Osteocyte (in vitro differentiated cells): ENCODE results near the gene TNRC6B. TPM values are rescaled to one million over a fixed set of nuclear protein-coding genes. Genes with fewer than 3 reads are reported as not detected.

Experiments used
- DNase-seq: peaks from one replicate; pipeline ENCODE4 v3.0.0; 2021; ENCODE audit warnings: mixed read lengths; ENCODE audit not compliant: unreplicated experiment; ENCODE audit errors: extremely low spot score
- H3K27ac Mint-ChIP-seq: one replicate; pipeline ENCODE4 v1.8.0; 2021; ENCODE audit warnings: mild to moderate bottlenecking, mixed read lengths; ENCODE audit not compliant: unreplicated experiment
- H3K27me3 Mint-ChIP-seq: one replicate; pipeline ENCODE4 v1.8.0; 2021; ENCODE audit warnings: mixed read lengths; ENCODE audit not compliant: unreplicated experiment
- H3K36me3 Mint-ChIP-seq: one replicate; pipeline ENCODE4 v1.8.0; 2021; ENCODE audit warnings: mixed read lengths; ENCODE audit not compliant: unreplicated experiment
- H3K4me1 Mint-ChIP-seq: one replicate; pipeline ENCODE4 v1.8.0; 2021; ENCODE audit warnings: mixed read lengths; ENCODE audit not compliant: unreplicated experiment
- H3K4me3 Mint-ChIP-seq: one replicate; pipeline ENCODE4 v1.8.0; 2021; ENCODE audit warnings: mild to moderate bottlenecking, moderate library complexity, mixed read lengths; ENCODE audit not compliant: unreplicated experiment
- H3K9me3 Mint-ChIP-seq: one replicate; pipeline ENCODE4 v1.8.0; 2021; ENCODE audit warnings: mixed read lengths; ENCODE audit not compliant: unreplicated experiment
- total RNA-seq: library from RNA; stranded (reverse); gene quantifications from 2 replicates; pipeline ENCODE4 v1.2.1, GENCODE V29; 2021
- TF ChIP-seq, protein P1 (sequence below): fragments of 200-600 bp; sonication (generic); IDR thresholded peaks from 2 replicates; pipeline ENCODE4 v1.5.0; 2021; ENCODE audit warnings: antibody characterized with exemption, mild to moderate bottlenecking, moderate library complexity

TNRC6B gene
- total RNA-seq, 1 donor from 2014 or later: 47.4 TPM

DNA sequence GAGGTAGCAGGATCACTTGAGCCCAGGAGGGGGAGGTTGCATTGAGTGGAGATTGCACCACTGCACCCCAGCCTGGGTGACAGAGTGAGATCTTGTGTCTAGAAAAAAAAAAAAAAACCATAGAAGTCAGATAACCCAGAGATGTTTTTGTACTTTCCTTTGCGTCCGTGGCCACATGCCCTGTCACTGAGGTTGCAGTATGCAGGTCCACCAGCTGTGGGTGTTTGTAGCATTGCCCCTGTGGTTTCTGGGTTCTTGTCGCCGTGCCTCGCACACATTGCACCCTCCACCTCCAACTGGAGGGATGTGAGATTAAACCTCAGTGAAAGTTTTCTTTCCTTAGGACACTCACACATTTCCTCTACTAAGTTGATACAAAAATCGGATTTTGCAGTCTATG, 70.3 kb downstream of the TNRC6B start:
- H3K4me3 Mint-ChIP-seq: no peak overlapping the region
- no peak for DNase-seq

DNA sequence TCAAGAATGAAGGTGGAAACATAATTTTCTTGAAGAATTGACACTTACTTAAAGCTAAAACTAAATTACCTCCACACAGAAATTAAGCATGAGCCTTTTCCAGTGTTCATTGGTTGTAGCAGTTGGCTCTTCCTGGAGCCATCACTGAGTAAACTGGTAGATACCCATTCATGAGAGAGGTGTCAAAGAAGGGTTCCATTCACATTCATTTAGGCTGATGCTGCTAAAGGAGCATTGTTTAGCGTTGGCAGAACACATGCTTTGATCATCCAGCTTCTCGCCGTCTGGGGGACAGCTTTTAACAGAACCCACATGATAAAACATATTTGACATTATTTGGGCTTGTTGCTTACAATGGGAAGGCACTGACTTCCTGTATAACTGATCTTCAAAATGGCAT, 71.6 kb downstream of the TNRC6B start:
- H3K4me3 Mint-ChIP-seq: no peak overlapping the region
- H3K27me3 Mint-ChIP-seq: no peaks in the 10 kb centered on the region
- no peaks in the 10 kb centered on the region for H3K9me3 Mint-ChIP-seq
- peaks cover 41% of the 10 kb centered on the region for H3K36me3 Mint-ChIP-seq
- no peak overlapping the region for H3K27ac Mint-ChIP-seq
- peaks cover 7% of the 10 kb centered on the region for H3K4me1 Mint-ChIP-seq
- no peak for DNase-seq
- TF ChIP-seq, protein P1, sequence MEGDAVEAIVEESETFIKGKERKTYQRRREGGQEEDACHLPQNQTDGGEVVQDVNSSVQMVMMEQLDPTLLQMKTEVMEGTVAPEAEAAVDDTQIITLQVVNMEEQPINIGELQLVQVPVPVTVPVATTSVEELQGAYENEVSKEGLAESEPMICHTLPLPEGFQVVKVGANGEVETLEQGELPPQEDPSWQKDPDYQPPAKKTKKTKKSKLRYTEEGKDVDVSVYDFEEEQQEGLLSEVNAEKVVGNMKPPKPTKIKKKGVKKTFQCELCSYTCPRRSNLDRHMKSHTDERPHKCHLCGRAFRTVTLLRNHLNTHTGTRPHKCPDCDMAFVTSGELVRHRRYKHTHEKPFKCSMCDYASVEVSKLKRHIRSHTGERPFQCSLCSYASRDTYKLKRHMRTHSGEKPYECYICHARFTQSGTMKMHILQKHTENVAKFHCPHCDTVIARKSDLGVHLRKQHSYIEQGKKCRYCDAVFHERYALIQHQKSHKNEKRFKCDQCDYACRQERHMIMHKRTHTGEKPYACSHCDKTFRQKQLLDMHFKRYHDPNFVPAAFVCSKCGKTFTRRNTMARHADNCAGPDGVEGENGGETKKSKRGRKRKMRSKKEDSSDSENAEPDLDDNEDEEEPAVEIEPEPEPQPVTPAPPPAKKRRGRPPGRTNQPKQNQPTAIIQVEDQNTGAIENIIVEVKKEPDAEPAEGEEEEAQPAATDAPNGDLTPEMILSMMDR: no peak

More for the DNA sequence above, 70.3 kb downstream of the TNRC6B start:
- peaks cover 5% of the 10 kb centered on the region for H3K4me1 Mint-ChIP-seq
- TF ChIP-seq, protein P1: no peak
- no peaks in the 10 kb centered on the region for H3K9me3 Mint-ChIP-seq
- H3K27ac Mint-ChIP-seq: no peak overlapping the region
- H3K36me3 Mint-ChIP-seq: peaks cover 32% of the 10 kb centered on the region
- H3K27me3 Mint-ChIP-seq: no peaks in the 10 kb centered on the region

- no peak for DNase-seq
- peaks cover 36% of the 10 kb centered on the region for H3K36me3 Mint-ChIP-seq
- no peak overlapping the region for H3K4me3 Mint-ChIP-seq
- no peaks in the 10 kb centered on the region for H3K9me3 Mint-ChIP-seq
- no peak overlapping the region for H3K27ac Mint-ChIP-seq
- no peaks in the 10 kb centered on the region for H3K27me3 Mint-ChIP-seq
- TF ChIP-seq, protein P1: no peak
- H3K4me1 Mint-ChIP-seq: peaks cover 2% of the 10 kb centered on the region
These were observed 72.9 kb downstream of the TNRC6B start for GRCh38 chr22:40250608-40251007.

DNA sequence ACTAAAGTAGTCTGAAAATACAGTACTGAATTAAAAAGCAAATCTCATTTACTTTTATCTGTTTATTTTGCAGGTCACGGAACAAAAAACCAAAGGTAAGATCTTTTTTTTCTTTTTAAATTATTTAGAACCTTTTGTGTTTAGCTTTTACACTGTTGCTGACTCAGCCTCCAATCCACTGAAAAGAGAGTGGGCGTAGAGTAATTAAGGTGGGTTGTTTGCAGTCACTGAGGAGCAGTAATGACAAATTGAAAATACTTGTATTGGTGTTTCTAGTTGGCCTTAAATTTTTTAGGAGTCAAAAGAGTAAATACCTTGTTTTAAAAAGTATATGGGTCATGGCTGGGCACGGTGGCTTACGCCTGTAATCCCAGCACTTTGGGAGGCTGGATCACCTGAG, 73.4 kb downstream of the TNRC6B start:
- H3K9me3 Mint-ChIP-seq: no peaks in the 10 kb centered on the region
- H3K27me3 Mint-ChIP-seq: no peaks in the 10 kb centered on the region
- peaks cover 2% of the 10 kb centered on the region for H3K4me1 Mint-ChIP-seq
- no peak overlapping the region for H3K4me3 Mint-ChIP-seq
- TF ChIP-seq, protein P1: no peak
- peaks cover 33% of the 10 kb centered on the region for H3K36me3 Mint-ChIP-seq
- DNase-seq: no peak
- no peak overlapping the region for H3K27ac Mint-ChIP-seq

- Mint-ChIP-seq H3K36me3 (peaks cover 32% of the 10 kb centered on the region), H3K27ac (no peak overlapping the region), H3K27me3 (no peaks in the 10 kb centered on the region), H3K4me3 (no peak overlapping the region), H3K4me1 (peaks cover 4% of the 10 kb centered on the region), H3K9me3 (no peaks in the 10 kb centered on the region)
- no peak for DNase-seq
- TF ChIP-seq, protein P1: no peak
These were observed 74.4 kb downstream of the TNRC6B start for GRCh38 chr22:40252146-40252545.
